GM12873 (cell line): ENCODE results near the gene GFOD2.

Experiments used
- TF ChIP-seq, protein P1 (sequence below): IDR thresholded peaks from 2 replicates; pipeline ENCODE4 v1.5.1; 2012; ENCODE audit warnings: low read depth, mild to moderate bottlenecking, moderate library complexity, low read length, control low read depth; ENCODE audit not compliant: insufficient read depth; ENCODE audit errors: missing control alignments

Gene GFOD2

DNA sequence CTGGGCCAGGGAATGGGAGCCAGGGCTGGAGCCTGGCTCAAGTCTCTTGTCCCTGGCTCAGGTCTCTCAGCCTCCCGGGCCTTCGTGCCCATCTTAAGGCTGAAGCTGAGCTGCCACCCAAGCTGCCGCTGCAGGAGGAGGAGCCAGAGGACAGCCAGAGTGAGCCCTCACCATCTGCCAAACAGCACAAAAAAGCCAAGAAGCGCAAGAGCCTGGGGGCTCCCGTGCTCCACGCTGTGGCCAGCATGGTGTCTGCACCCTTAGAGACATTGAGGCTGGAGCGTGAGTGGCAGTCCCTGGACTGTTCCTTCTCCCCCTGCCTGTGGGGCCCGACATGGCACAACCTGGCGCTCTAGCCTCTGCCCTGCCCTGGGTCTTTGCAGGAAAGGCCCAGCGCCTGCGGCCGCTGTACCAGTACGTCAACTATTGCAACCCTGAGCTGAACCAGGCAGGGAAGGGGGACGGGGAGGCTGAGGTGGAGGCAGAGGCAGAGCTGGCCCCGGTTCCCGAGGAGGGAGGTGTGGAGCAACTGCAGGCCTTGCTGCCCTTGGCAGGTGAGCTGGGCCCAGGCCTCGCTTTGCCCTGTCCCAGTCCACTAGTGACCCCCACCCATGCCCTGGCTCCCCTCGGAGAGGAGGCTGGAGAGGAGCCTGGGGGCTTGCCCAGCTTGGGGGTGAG is 51.2 kb downstream of the GFOD2 start:
- TF ChIP-seq, protein P1, sequence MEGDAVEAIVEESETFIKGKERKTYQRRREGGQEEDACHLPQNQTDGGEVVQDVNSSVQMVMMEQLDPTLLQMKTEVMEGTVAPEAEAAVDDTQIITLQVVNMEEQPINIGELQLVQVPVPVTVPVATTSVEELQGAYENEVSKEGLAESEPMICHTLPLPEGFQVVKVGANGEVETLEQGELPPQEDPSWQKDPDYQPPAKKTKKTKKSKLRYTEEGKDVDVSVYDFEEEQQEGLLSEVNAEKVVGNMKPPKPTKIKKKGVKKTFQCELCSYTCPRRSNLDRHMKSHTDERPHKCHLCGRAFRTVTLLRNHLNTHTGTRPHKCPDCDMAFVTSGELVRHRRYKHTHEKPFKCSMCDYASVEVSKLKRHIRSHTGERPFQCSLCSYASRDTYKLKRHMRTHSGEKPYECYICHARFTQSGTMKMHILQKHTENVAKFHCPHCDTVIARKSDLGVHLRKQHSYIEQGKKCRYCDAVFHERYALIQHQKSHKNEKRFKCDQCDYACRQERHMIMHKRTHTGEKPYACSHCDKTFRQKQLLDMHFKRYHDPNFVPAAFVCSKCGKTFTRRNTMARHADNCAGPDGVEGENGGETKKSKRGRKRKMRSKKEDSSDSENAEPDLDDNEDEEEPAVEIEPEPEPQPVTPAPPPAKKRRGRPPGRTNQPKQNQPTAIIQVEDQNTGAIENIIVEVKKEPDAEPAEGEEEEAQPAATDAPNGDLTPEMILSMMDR = peak; percentile 96

GRCh38 chr16:67667453-67667816 is 51.7 kb downstream of the GFOD2 start:
- TF ChIP-seq, protein P1 = no peak

- TF ChIP-seq, protein P1 = no peak
These were observed 52.3 kb downstream of the GFOD2 start, which contains the start of the genes C16orf86 and ENKD1 for GRCh38 chr16:67666559-67667452. Gene C16orf86 (plus strand): TSS chr16:67666814. CDS start chr16:67666971, 157 bp downstream. Gene ENKD1 (minus strand): TSS chr16:67666750. CDS start chr16:67666442, 308 bp downstream.

- TF ChIP-seq, protein P1 = no peak
These were observed 53.0 kb downstream of the GFOD2 start for GRCh38 chr16:67666032-67666551.

GRCh38 chr16:67665598-67665997 is 53.5 kb downstream of the GFOD2 start:
- TF ChIP-seq, protein P1 = no peak

GRCh38 chr16:67664871-67665270 is 54.2 kb downstream of the GFOD2 start:
- TF ChIP-seq, protein P1 = no peak

DNA sequence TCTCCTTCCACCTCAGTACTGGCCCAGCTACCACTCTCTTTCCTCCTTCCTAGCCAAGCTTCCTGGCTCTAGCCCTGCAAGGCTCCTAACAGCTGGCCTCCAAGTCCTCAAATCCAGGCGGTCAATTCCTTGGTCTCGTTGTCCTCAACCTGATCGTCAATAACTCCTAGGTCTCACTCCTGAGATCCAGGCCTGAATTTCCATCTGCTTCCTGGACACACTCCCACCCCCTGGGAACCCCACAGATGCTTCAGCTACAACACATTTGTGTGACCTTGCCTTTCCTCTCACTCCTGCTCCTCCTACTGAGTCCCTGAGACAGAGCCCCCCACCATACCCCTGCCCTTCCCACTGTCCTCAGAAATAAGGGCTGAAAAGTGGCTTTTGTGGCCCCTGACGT is 54.9 kb downstream of the GFOD2 start:
- TF ChIP-seq, protein P1 = no peak
